Calu3 (cell line): ENCODE data around the gene ADGRF3. TPM values are rescaled to one million over a fixed set of nuclear protein-coding genes. Genes with fewer than 3 reads are reported as not detected.

Experiments used
- Bru-seq: library from RNA; stranded (reverse); fragments of 400-500 nt; gene quantifications from one replicate; lab custom pipeline; 2021; lab: Mats Ljungman, UMichigan
- BruChase-seq, 2 experiments: library from RNA; stranded (reverse); fragments of 400-500 nt; gene quantifications; one replicate each; lab custom pipeline; 2021; lab: Mats Ljungman, UMichigan
- BruUV-seq: library from RNA; stranded (reverse); fragments of 400-500 nt; replicated peaks from 2 replicates; lab custom pipeline; 2021; lab: Mats Ljungman, UMichigan
- CTCF ChIA-PET: fragments of 300-600 bp; sonication (Branson Sonifier 250); formaldehyde crosslinking; loops from one replicate; lab custom pipeline; 2022; ENCODE audit warnings: antibody characterized with exemption; lab: Charles Lee
- DNase-seq: peaks from one replicate; pipeline ENCODE4 v3.0.0; 2022
- H3K27ac Mint-ChIP-seq: one replicate; pipeline ENCODE4 v1.8.0; 2022; ENCODE audit warnings: mixed read lengths; ENCODE audit not compliant: unreplicated experiment
- H3K27me3 Mint-ChIP-seq: one replicate; pipeline ENCODE4 v1.8.0; 2022; ENCODE audit warnings: mixed read lengths; ENCODE audit not compliant: unreplicated experiment
- H3K36me3 Mint-ChIP-seq: one replicate; pipeline ENCODE4 v1.8.0; 2022; ENCODE audit warnings: mild to moderate bottlenecking, moderate library complexity, mixed read lengths; ENCODE audit not compliant: insufficient read depth, unreplicated experiment
- H3K4me1 Mint-ChIP-seq: one replicate; pipeline ENCODE4 v1.8.0; 2022; ENCODE audit warnings: mild to moderate bottlenecking, low read depth, mixed read lengths; ENCODE audit not compliant: unreplicated experiment
- H3K4me3 Mint-ChIP-seq: one replicate; pipeline ENCODE4 v1.8.0; 2022; ENCODE audit warnings: mild to moderate bottlenecking, low read depth, moderate library complexity, mixed read lengths; ENCODE audit not compliant: unreplicated experiment
- H3K9me3 Mint-ChIP-seq: one replicate; pipeline ENCODE4 v1.8.0; 2022; ENCODE audit warnings: low read depth, mixed read lengths; ENCODE audit not compliant: unreplicated experiment
- CTCF ChIP-seq: fragments of 200-600 bp; IDR thresholded peaks from one replicate; pipeline ENCODE4 v1.8.0; 2022; ENCODE audit warnings: antibody characterized with exemption; ENCODE audit not compliant: unreplicated experiment
- intact Hi-C: fragments of 100-400 bp; cut with micrococcal nuclease; formaldehyde crosslinking; loops from one replicate; pipeline ENCODE4 v1.10.0; 2022; ENCODE audit not compliant: unreplicated experiment
- long read RNA-seq: library from polyadenylated mRNA; stranded (forward); transcript quantifications from one replicate; pipeline ENCODE4 v2.0.0, GENCODE V29; 2022
- total RNA-seq: library from RNA; stranded (reverse); gene quantifications from 2 replicates; pipeline ENCODE4 v1.2.3, GENCODE V29; 2022

Gene ADGRF3
- total RNA-seq (0.24 and 0.59 TPM in 2 replicates), Bru-seq, nascent RNA (percentile 30 among the genes with signal in this experiment), BruChase-seq, experiment 1, labeled RNA remaining after a 6-hour chase (percentile 30 among the genes with signal in this experiment), BruChase-seq, experiment 2, labeled RNA remaining after a 2-hour chase (percentile 32 among the genes with signal in this experiment)
- long read RNA-seq, partial matches to known transcripts, result 0 of 2 reads
- long read RNA-seq, other reads (novel, unspliced or antisense), result 2 of 2 reads

GRCh38 chr2:26346454-26347053 lies at the start of gene ADGRF3:
Gene ADGRF3, minus strand, starts transcription at chr2:26346789. Its CDS starts 555 bp downstream, at chr2:26346234.
- H3K27ac Mint-ChIP-seq, result peak within 1 kb of the TSS; percentile 82
- H3K27me3 Mint-ChIP-seq, result no peaks in the 10 kb centered on the region
- no peaks in the 10 kb centered on the region for H3K9me3 Mint-ChIP-seq
- H3K4me1 Mint-ChIP-seq, result peaks cover 36% of the 10 kb centered on the region
- no peak for TF ChIP-seq CTCF
- peak; percentile 55 for DNase-seq
- no TSS peak for BruUV-seq
- CTCF ChIA-PET, result no interaction called here
- H3K4me3 Mint-ChIP-seq, result peak within 1 kb of the TSS; percentile 82
- intact Hi-C loops, result no loop called here
- peaks cover 58% of the 10 kb centered on the region for H3K36me3 Mint-ChIP-seq

GRCh38 chr2:26395394-26395793 lies 48.8 kb upstream of the ADGRF3 start:
- Mint-ChIP-seq H3K4me3 (no peak overlapping the region), H3K9me3 (no peaks in the 10 kb centered on the region), H3K4me1 (no peaks in the 10 kb centered on the region), H3K27ac (no peak overlapping the region), H3K27me3 (no peaks in the 10 kb centered on the region), H3K36me3 (peaks cover 7% of the 10 kb centered on the region)
- no TSS peak for BruUV-seq
- CTCF ChIA-PET, result no interaction called here
- DNase-seq, result no peak
- TF ChIP-seq CTCF, result no peak
- intact Hi-C loops, result loop anchor here (5.0 kb wide), 1 partner anchor 33 kb away; no protein-coding TSS in a partner anchor

- Mint-ChIP-seq H3K4me1 (no peaks in the 10 kb centered on the region), H3K4me3 (no peak overlapping the region), H3K27ac (no peak overlapping the region), H3K36me3 (peaks cover 7% of the 10 kb centered on the region), H3K9me3 (no peaks in the 10 kb centered on the region), H3K27me3 (no peaks in the 10 kb centered on the region)
- no peak for DNase-seq
- CTCF ChIA-PET, result no interaction called here
- intact Hi-C loops, result loop anchor here (5.0 kb wide), 1 partner anchor 32 kb away; no protein-coding TSS in a partner anchor
- TF ChIP-seq CTCF, result no peak
- no TSS peak for BruUV-seq
Measured at GRCh38 chr2:26394694-26395093, 48.1 kb upstream of the ADGRF3 start.

- no peaks in the 10 kb centered on the region for H3K9me3 Mint-ChIP-seq
- H3K36me3 Mint-ChIP-seq, result peaks cover 23% of the 10 kb centered on the region
- intact Hi-C loops, result no loop called here
- no peaks in the 10 kb centered on the region for H3K4me1 Mint-ChIP-seq
- DNase-seq, result no peak
- CTCF ChIA-PET, result interaction anchor here (1.0 kb wide), 1 partner anchor 11 kb away, joined by 3 read pairs; no protein-coding TSS in a partner anchor
- H3K27ac Mint-ChIP-seq, result no peak overlapping the region
- no TSS peak for BruUV-seq
- TF ChIP-seq CTCF, result no peak
- H3K27me3 Mint-ChIP-seq, result no peaks in the 10 kb centered on the region
- H3K4me3 Mint-ChIP-seq, result no peak overlapping the region
Measured at GRCh38 chr2:26387189-26387588, 40.6 kb upstream of the ADGRF3 start.
